ENCODE results near the gene ARHGAP33.

Gene ARHGAP33

DNA sequence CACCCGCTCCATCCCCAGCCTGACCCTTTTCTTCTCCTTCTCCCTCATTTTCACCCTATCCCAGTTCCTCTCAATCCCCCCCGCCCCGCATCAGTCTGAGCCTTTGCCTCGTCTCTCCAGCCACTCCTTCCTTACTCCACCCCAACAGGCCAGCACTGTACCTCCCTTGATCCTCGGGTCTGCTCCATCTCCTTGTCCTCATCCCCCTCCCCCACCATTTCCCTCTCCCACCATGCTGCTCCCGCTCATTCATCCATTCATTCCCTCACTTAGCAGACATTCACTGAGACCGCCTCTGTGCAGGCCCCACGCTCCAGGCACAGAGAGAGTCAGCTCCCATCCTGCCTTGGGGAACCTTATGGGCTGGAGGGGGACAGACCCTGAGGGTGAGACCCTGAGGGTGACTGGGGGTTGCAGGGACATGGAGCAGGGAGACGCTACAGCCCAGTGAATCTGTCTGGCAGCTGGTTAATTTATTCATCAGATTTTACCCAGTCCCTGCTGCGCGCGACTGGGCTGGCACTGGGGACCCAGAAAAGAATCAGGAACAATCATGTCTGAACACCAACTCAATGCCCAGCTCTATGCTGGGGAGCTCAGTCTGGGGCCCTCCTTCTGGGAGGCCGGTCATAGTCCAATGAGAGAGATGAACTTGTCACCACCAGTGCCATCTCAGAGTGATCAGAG is 881 bp downstream of the ARHGAP33 start:
- TF ChIP-seq POLR2AphosphoS5 (IDR thresholded peaks at IDR 0.05; ENCODE audit: low read depth, low read length) (no peak), TAF1 (IDR thresholded peaks at IDR 0.05; ENCODE audit: borderline replicate concordance, low read depth, low read length) (no peak), POLR2A (IDR thresholded peaks at IDR 0.05; ENCODE audit: low read depth, low read length) (no peak)
- no peak for DNase-seq (ENCODE audit: insufficient read length)
- FAIRE-seq = peak; percentile 33

DNA sequence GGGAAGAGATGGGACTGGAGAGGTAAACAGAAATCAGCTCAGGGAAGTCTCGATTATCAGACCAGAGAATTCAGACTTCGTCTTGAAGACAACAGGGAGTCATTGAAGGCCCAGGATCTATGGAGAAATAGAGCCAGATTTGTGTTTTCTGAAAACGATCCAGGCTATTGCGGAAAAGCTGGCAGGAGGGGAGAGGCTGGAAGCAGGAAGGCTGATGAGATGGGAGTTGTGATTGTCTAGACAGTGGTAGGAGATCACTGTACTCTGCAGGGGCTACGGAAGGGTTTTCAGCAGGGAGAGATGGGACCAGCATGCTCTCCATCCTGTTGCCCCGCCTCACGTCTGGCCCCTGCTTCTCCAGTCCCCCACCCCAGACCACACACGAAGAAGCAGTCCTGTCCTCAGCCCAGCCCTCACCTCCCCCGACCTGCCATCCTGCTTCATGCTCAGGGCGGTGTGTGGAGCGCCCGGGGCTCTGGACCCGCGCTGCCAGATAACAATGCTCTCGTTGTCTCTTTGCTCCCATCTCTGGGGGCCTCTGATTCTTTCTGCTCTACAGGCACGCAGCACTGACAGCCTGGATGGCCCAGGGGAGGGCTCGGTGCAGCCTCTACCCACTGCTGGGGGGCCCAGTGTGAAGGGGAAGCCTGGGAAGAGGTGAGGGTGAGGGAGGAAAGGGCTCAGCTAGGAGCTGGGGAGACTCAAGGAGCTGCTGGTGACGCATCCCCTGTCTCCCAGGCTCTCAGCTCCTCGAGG is 1.9 kb downstream of the ARHGAP33 start:
- FAIRE-seq (peak; percentile 36), DNase-seq (ENCODE audit: insufficient read length) (no peak)
- TF ChIP-seq TAF1 (IDR thresholded peaks at IDR 0.05; ENCODE audit: borderline replicate concordance, low read depth, low read length) (no peak), POLR2AphosphoS5 (IDR thresholded peaks at IDR 0.05; ENCODE audit: low read depth, low read length) (no peak), POLR2A (IDR thresholded peaks at IDR 0.05; ENCODE audit: low read depth, low read length) (no peak)

DNA sequence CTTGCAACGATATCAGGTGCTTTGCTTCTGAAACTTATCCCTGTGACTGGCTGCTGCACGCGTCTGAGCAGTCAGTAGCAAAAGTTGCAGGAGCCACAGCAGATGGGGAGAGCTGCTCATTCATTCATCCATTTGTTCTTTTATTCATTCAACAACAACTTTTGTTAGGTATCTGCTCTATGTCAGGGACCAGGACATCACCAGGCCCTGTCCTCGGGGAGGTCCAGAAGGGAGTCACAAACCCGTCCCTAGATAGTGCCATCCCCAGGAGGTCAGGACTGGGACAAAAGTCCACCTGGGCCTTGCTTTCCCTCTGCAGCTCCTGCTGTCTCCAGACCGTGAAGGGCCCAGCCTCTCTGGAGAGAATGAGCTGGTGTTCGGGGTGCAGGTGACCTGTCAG is 2.6 kb downstream of the ARHGAP33 start:
- DNase-seq (ENCODE audit: insufficient read length) (no peak), FAIRE-seq (no peak)
- TF ChIP-seq POLR2AphosphoS5 (IDR thresholded peaks at IDR 0.05; ENCODE audit: low read depth, low read length) (no peak), TAF1 (IDR thresholded peaks at IDR 0.05; ENCODE audit: borderline replicate concordance, low read depth, low read length) (no peak), POLR2A (IDR thresholded peaks at IDR 0.05; ENCODE audit: low read depth, low read length) (no peak)

DNA sequence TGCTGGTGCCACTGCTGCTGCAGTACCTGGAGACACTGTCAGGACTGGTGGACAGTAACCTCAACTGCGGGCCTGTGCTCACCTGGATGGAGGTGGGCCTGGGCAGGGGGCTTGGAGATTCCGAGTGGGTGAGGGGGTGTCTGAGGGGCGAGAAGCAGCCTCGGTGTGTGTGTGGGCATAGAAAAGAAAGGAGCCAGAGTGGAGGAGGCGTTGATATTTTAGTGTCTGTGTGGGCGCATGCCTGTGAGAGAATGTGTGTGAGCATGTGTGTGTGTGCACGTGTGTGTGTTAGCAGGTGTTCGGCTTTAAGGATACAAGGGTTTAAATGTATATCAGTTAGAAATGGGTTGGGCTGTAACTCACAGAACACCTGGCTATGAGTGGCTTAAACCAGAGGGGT is 3.7 kb downstream of the ARHGAP33 start:
- no peak for TF ChIP-seq POLR2A (IDR thresholded peaks at IDR 0.05; ENCODE audit: low read depth, low read length)
- TF ChIP-seq TAF1 (IDR thresholded peaks at IDR 0.05; ENCODE audit: borderline replicate concordance, low read depth, low read length) = no peak
- FAIRE-seq (no peak), DNase-seq (ENCODE audit: insufficient read length) (no peak)

DNA sequence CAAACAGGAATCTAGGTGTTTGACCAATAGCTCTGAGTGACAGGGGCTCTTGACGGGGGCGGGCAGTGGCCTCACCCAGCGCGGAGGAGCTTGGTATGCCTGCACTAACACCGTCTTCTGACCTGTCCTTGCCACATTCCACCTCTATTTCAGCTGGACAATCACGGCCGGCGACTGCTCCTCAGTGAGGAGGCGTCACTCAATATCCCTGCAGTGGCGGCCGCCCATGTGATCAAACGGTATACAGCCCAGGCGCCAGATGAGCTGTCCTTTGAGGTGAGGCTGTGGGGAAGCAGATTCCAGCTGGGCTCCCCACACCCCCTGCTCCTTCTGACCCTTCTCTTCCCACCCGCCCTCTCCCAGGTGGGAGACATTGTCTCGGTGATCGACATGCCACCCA is 4.7 kb downstream of the ARHGAP33 start:
- DNase-seq (ENCODE audit: insufficient read length) (no peak), FAIRE-seq (no peak)
- TF ChIP-seq POLR2A (IDR thresholded peaks at IDR 0.05; ENCODE audit: low read depth, low read length) (no peak), TAF1 (IDR thresholded peaks at IDR 0.05; ENCODE audit: borderline replicate concordance, low read depth, low read length) (no peak), POLR2AphosphoS5 (IDR thresholded peaks at IDR 0.05; ENCODE audit: low read depth, low read length) (no peak)

DNA sequence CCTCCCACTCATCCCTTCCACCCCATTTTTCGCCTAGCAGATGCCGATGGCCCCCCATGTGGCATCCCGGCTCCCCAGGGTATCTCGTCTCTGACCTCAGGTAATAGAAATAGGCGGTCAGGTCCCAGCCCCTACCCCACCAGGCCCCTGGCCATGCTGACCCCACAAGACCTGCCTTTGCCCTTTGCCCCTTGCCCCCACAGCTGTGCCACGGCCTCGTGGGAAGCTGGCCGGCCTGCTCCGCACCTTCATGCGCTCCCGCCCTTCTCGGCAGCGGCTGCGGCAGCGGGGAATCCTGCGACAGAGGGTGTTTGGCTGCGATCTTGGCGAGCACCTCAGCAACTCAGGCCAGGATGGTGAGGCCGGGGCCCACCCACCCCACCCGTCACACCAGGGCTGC is 5.4 kb downstream of the ARHGAP33 start:
- FAIRE-seq = no peak
- no peak for DNase-seq (ENCODE audit: insufficient read length)
- TF ChIP-seq POLR2A (IDR thresholded peaks at IDR 0.05; ENCODE audit: low read depth, low read length) = no peak
- no peak for TF ChIP-seq POLR2AphosphoS5 (IDR thresholded peaks at IDR 0.05; ENCODE audit: low read depth, low read length)
- no peak for TF ChIP-seq TAF1 (IDR thresholded peaks at IDR 0.05; ENCODE audit: borderline replicate concordance, low read depth, low read length)

DNA sequence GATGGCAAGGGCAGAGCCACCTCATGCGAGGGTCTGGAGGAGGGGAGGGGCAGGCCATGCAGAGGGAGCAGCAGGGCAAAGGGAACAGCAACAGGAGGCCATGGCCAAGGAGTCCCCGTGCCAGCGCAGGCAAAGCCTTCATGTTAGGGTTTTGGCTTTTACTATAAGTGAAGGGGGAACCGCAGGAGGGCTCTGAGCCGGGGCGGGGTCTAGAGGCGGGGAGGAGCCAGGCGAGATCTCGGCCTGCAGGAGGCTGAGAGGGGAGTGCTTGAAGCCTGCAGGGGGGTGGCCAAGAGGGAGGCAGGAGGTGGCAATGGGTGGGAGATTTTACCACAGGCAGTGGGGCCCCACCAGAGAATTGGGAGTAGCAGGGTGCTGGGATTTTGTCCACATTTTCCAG is 6.3 kb downstream of the ARHGAP33 start:
- FAIRE-seq (no peak), DNase-seq (ENCODE audit: insufficient read length) (no peak)
- TF ChIP-seq POLR2A (IDR thresholded peaks at IDR 0.05; ENCODE audit: low read depth, low read length) = no peak
- no peak for TF ChIP-seq POLR2AphosphoS5 (IDR thresholded peaks at IDR 0.05; ENCODE audit: low read depth, low read length)
- no peak for TF ChIP-seq TAF1 (IDR thresholded peaks at IDR 0.05; ENCODE audit: borderline replicate concordance, low read depth, low read length)

DNA sequence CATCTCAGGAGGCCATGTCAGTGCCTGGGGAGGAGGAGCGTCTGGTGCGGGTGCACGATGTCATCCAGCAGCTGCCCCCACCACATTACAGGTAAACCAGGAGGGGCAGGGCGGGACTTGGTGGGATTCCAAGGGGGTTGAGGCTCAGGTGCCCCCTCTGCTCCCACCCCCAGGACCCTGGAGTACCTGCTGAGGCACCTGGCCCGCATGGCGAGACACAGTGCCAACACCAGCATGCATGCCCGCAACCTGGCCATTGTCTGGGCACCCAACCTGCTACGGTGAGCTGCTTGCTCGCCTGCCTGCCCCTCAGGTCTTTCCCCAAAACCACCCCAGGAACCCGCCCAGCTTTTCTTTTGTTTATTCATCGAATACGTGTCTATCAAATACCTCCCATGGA is 7.2 kb downstream of the ARHGAP33 start:
- DNase-seq (ENCODE audit: insufficient read length) = no peak
- TF ChIP-seq TAF1 (IDR thresholded peaks at IDR 0.05; ENCODE audit: borderline replicate concordance, low read depth, low read length) (no peak), POLR2A (IDR thresholded peaks at IDR 0.05; ENCODE audit: low read depth, low read length) (no peak), POLR2AphosphoS5 (IDR thresholded peaks at IDR 0.05; ENCODE audit: low read depth, low read length) (no peak)
- no peak for FAIRE-seq

DNA sequence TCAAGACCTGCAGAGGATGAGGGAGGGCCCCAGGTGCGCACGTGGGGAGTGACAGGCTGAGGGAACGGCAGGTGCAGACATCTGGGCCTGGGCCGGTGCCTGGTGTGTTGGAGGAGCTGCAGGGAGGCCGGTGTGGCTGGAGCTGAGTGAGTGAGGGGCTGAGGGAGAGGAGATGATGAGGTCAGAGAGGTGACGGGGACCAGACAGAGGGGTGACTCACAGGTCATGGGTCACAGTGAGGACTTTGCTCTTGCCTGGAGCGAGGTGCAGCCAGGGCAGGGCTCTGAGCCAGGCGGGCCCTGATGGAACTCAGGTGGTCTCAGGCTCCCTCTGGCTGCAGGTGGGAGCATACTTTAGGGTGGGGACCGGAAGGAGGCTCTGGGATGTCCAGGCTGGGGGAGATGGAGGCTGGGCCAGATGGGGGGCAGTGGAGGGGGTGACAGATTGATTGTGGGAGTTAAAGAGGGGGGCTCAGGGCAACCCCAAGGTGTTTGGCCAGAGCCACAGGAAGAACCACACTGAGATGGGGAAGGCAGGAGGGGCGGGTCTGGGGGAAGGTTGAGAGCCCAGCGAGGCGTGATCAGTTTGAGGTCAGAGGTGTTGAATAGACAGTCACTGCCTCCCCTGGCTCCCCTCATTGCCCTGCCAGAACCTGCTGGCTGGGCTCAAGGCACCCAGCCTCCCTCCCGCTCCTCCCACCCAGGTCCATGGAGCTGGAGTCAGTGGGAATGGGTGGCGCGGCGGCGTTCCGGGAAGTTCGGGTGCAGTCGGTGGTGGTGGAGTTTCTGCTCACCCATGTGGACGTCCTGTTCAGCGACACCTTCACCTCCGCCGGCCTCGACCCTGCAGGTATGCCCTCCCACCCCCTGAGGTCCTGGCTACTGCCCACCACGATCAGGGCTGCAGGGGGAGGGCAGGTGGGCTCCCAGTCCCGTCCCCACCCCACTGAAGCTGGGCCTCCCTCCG is 8.4 kb downstream of the ARHGAP33 start:
- TF ChIP-seq POLR2AphosphoS5 (IDR thresholded peaks at IDR 0.05; ENCODE audit: low read depth, low read length) (no peak), TAF1 (IDR thresholded peaks at IDR 0.05; ENCODE audit: borderline replicate concordance, low read depth, low read length) (no peak)
- no peak for DNase-seq (ENCODE audit: insufficient read length)
- no peak for FAIRE-seq

DNA sequence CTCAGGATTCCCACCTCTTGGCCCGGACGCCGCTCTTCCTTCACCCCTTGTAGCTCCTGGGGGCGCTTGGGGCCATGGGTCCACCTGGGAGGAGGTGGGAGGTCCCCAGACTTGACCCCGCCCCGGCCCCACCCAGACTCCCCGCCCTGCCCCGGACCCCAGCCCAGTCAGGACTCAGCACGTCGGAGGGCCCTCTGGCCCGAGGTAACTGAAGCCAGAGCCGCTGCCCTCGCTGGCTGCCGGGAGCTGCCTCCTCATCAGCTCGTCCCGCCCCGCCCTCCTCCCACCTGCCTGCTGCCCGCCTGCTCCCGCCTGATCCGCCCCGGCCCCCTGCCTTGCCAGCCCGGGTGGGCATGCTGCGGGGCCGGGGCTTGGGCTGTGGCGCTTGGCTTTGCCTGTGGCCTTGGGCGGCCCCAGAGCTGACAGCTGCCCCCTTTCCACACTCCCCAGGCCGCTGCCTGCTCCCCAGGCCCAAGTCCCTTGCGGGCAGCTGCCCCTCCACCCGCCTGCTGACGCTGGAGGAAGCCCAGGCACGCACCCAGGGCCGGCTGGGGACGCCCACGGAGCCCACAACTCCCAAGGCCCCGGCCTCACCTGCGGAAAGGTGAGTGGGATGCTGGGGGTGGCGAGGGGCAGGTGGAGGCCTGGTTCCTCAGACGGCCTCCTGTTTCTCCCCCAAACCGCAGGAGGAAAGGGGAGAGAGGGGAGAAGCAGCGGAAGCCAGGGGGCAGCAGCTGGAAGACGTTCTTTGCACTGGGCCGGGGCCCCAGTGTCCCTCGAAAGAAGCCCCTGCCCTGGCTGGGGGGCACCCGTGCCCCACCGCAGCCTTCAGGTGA is 9.4 kb downstream of the ARHGAP33 start:
- TF ChIP-seq TAF1 (IDR thresholded peaks at IDR 0.05; ENCODE audit: borderline replicate concordance, low read depth, low read length) = no peak
- no peak for TF ChIP-seq POLR2A (IDR thresholded peaks at IDR 0.05; ENCODE audit: low read depth, low read length)
- TF ChIP-seq POLR2AphosphoS5 (IDR thresholded peaks at IDR 0.05; ENCODE audit: low read depth, low read length) = no peak
- no peak for DNase-seq (ENCODE audit: insufficient read length)
- no peak for FAIRE-seq

DNA sequence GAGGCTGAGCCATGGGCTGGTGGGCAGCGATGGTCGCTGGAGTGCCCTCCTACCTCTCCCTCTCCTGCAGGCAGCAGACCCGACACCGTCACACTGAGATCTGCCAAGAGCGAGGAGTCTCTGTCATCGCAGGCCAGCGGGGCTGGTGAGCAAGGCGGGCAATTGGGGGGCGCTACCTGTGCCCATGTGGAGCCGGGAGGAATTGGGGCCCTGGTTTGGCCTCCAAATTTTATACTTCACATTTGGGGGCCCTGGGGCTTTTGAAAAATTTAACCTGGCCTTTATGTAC is 9.9 kb downstream of the ARHGAP33 start:
- no peak for FAIRE-seq
- DNase-seq (ENCODE audit: insufficient read length) = no peak
- TF ChIP-seq POLR2A (IDR thresholded peaks at IDR 0.05; ENCODE audit: low read depth, low read length) (no peak), TAF1 (IDR thresholded peaks at IDR 0.05; ENCODE audit: borderline replicate concordance, low read depth, low read length) (no peak)

All from GM12892 (cell line).